HL-60 (cell line): ENCODE data around the gene GPC5.

Source experiments
- CTCF ChIP-seq: IDR thresholded peaks from one replicate; pipeline ENCODE4 v1.5.1; 2011; ENCODE audit warnings: low read length, control low read depth, inconsistent platforms; ENCODE audit not compliant: insufficient read depth
- POLR2AphosphoS5 ChIP-seq: IDR thresholded peaks from 2 replicates; pipeline ENCODE4 v1.6.1; 2012; ENCODE audit warnings: low read depth
- TF ChIP-seq, protein P1 (sequence below): IDR thresholded peaks from 2 replicates; pipeline ENCODE4 v1.6.1; 2012; ENCODE audit warnings: low read depth; ENCODE audit not compliant: insufficient replicate concordance

DNA sequence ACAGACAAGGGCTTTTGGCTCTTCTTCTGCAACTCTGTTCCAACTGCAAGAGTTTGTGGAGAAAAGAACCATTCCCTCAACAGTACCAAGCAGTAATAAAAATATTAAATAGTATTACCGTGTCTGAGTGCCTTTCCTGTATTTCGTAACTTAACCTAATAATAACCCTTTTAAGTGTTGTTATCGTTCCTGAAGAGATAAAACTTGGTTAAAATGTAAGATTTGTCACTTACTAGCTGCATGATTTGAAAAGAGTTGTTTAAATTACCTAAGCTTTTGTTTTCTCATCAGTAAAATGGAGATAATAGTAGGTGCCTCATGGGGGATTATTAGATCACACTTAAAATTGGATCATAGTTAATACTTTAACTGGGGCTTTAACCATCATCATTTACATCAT, 447.2 kb downstream of the GPC5 start:
- TF ChIP-seq CTCF (no peak), POLR2AphosphoS5 (no peak)
- TF ChIP-seq, protein P1, sequence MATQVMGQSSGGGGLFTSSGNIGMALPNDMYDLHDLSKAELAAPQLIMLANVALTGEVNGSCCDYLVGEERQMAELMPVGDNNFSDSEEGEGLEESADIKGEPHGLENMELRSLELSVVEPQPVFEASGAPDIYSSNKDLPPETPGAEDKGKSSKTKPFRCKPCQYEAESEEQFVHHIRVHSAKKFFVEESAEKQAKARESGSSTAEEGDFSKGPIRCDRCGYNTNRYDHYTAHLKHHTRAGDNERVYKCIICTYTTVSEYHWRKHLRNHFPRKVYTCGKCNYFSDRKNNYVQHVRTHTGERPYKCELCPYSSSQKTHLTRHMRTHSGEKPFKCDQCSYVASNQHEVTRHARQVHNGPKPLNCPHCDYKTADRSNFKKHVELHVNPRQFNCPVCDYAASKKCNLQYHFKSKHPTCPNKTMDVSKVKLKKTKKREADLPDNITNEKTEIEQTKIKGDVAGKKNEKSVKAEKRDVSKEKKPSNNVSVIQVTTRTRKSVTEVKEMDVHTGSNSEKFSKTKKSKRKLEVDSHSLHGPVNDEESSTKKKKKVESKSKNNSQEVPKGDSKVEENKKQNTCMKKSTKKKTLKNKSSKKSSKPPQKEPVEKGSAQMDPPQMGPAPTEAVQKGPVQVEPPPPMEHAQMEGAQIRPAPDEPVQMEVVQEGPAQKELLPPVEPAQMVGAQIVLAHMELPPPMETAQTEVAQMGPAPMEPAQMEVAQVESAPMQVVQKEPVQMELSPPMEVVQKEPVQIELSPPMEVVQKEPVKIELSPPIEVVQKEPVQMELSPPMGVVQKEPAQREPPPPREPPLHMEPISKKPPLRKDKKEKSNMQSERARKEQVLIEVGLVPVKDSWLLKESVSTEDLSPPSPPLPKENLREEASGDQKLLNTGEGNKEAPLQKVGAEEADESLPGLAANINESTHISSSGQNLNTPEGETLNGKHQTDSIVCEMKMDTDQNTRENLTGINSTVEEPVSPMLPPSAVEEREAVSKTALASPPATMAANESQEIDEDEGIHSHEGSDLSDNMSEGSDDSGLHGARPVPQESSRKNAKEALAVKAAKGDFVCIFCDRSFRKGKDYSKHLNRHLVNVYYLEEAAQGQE = no peak
